H1 (cell line): Measurements from ENCODE around the gene CELSR1. TPM values are rescaled to one million over a fixed set of nuclear protein-coding genes. Genes with fewer than 3 reads are reported as not detected.

Experiments used
- CTCF ChIA-PET: fragments of 300-600 bp; sonication (Branson Sonifier 250); formaldehyde crosslinking; loops from one replicate; lab custom pipeline; 2021; ENCODE audit not compliant: partially characterized antibody; lab: Charles Lee
- POLR2A ChIA-PET: fragments of 300-600 bp; sonication (Branson Sonifier 250); formaldehyde crosslinking; loops from one replicate; lab custom pipeline; 2021; ENCODE audit warnings: inconsistent platforms; ENCODE audit not compliant: partially characterized antibody; lab: Charles Lee
- DNase-seq, 2 experiments: peaks; one replicate each; pipeline versions ENCODE4 v3.0.0 to v3.0.0-alpha.2; 2010 to 2022; ENCODE audit warnings: low spot score in 2 of 2, low read depth in 1 of 2, mixed read lengths in 1 of 2
- FAIRE-seq: peaks from 2 replicates; lab custom pipeline; 2011; peaks lifted over from hg19 to GRCh38; lab: Jason Lieb, UNC
- H2AFZ ChIP-seq: 2 replicates; pipeline ENCODE4 v1.8.1; 2012; ENCODE audit warnings: low read length, inconsistent platforms
- H2AK5ac ChIP-seq: 2 replicates; pipeline ENCODE4 v1.6.1; 2013; ENCODE audit warnings: low read depth, low read length
- H2BK120ac ChIP-seq: replicated peaks from 2 replicates; pipeline ENCODE3; 2013; ENCODE audit warnings: low read depth, low read length, inconsistent platforms
- H2BK12ac ChIP-seq: 2 replicates; pipeline ENCODE4 v1.6.1; 2013; ENCODE audit warnings: low read depth, low read length
- H2BK15ac ChIP-seq: 2 replicates; pipeline ENCODE4 v1.6.1; 2013; ENCODE audit warnings: low read length
- H2BK20ac ChIP-seq: 2 replicates; pipeline ENCODE4 v1.6.1; 2013; ENCODE audit warnings: low read length
- H2BK5ac ChIP-seq: 2 replicates; pipeline ENCODE4 v1.6.1; 2013; ENCODE audit warnings: low read depth, low read length
- H3K14ac ChIP-seq: 2 replicates; pipeline ENCODE4 v1.6.1; 2013; ENCODE audit warnings: inconsistent platforms; ENCODE audit not compliant: insufficient read length
- H3K18ac ChIP-seq: 2 replicates; pipeline ENCODE4 v1.6.1; 2013; ENCODE audit warnings: low read length; ENCODE audit errors: extremely low read depth
- H3K23ac ChIP-seq: 2 replicates; pipeline ENCODE4 v1.6.1; 2013; ENCODE audit warnings: inconsistent platforms; ENCODE audit not compliant: insufficient read length
- H3K23me2 ChIP-seq: 2 replicates; pipeline ENCODE4 v1.6.1; 2013; ENCODE audit warnings: low read depth, low read length
- H3K27ac ChIP-seq: 2 replicates; pipeline ENCODE4 v1.6.1; 2011; ENCODE audit warnings: low read depth, low read length, inconsistent platforms
- H3K27me3 ChIP-seq, 4 experiments: replicated peaks in 1 of 4; 1 replicate in 1 of 4; 2 replicates in 3 of 4; pipeline versions ENCODE4 v1.6.1 to v1.8.1; 2011 to 2013; ENCODE audit warnings: low read length in 3 of 4, mild to moderate bottlenecking in 3 of 4, inconsistent platforms in 2 of 4, mixed read lengths in 2 of 4, moderate library complexity in 1 of 4; ENCODE audit not compliant: control insufficient read depth in 3 of 4, insufficient read depth in 3 of 4; ENCODE audit errors: extremely low read depth in 1 of 4
- H3K36me3 ChIP-seq, 4 experiments: 2 replicates each; pipeline versions ENCODE4 v1.6.1 to v1.8.1; 2011 to 2013; ENCODE audit warnings: mild to moderate bottlenecking in 4 of 4, low read length in 3 of 4, moderate library complexity in 2 of 4, control low read depth in 1 of 4, inconsistent platforms in 1 of 4; ENCODE audit not compliant: insufficient read depth in 4 of 4, control insufficient read depth in 2 of 4
- H3K4ac ChIP-seq: replicated peaks from 2 replicates; pipeline ENCODE3; 2013; ENCODE audit warnings: low read length, low read depth, mixed read lengths, inconsistent platforms; ENCODE audit not compliant: insufficient read length
- H3K4me1 ChIP-seq, 4 experiments: replicated peaks in 1 of 4; 1 replicate in 1 of 4; 2 replicates in 3 of 4; pipeline versions ENCODE4 v1.6.1 to v1.8.1; 2011 to 2013; ENCODE audit warnings: low read length in 3 of 4, inconsistent platforms in 2 of 4, mixed read lengths in 1 of 4; ENCODE audit not compliant: insufficient read depth in 4 of 4, control insufficient read depth in 3 of 4
- H3K4me2 ChIP-seq, 2 experiments: 2 replicates each; pipeline versions ENCODE4 v1.6.1 to v1.8.1; 2011 to 2013; ENCODE audit warnings: low read depth in 2 of 2, low read length in 2 of 2, control low read depth in 1 of 2, inconsistent platforms in 1 of 2, mild to moderate bottlenecking in 1 of 2; ENCODE audit not compliant: insufficient read depth in 1 of 2
- H3K4me3 ChIP-seq, 4 experiments: fragments of 200-600, 300-600 bp in 1 of 4; sonication (generic), shearing (Covaris generic), sonication (Bioruptor Twin) in 1 of 4; 2 replicates each; pipeline versions ENCODE4 v1.5.1 to v1.8.1; 2011 to 2016; ENCODE audit warnings: low read length in 4 of 4, low read depth in 3 of 4, control low read depth in 2 of 4, inconsistent platforms in 2 of 4, mild to moderate bottlenecking in 2 of 4, mixed read lengths in 1 of 4, moderate library complexity in 1 of 4; ENCODE audit not compliant: insufficient read depth in 2 of 4; ENCODE audit errors: extremely low read depth in 1 of 4
- H3K56ac ChIP-seq: replicated peaks from 2 replicates; pipeline ENCODE3; 2013; ENCODE audit warnings: low read depth, mild to moderate bottlenecking, mixed read lengths, low read length, inconsistent platforms; ENCODE audit not compliant: insufficient read length
- H3K79me1 ChIP-seq: 2 replicates; pipeline ENCODE4 v1.6.1; 2013; ENCODE audit warnings: low read depth, low read length, control low read depth
- H3K79me2 ChIP-seq, 2 experiments: 2 replicates each; pipeline versions ENCODE4 v1.6.1 to v1.8.1; 2012 to 2013; ENCODE audit warnings: low read length in 2 of 2, mild to moderate bottlenecking in 2 of 2, inconsistent platforms in 1 of 2; ENCODE audit not compliant: insufficient read depth in 2 of 2, control insufficient read depth in 1 of 2
- H3K9ac ChIP-seq, 4 experiments: replicated peaks in 1 of 4; 1 replicate in 1 of 4; 2 replicates in 3 of 4; pipeline versions ENCODE4 v1.6.1 to v1.8.1; 2011 to 2013; ENCODE audit warnings: low read depth in 3 of 4, low read length in 3 of 4, control low read depth in 2 of 4, mild to moderate bottlenecking in 2 of 4, moderate library complexity in 2 of 4, inconsistent platforms in 1 of 4; ENCODE audit errors: extremely low read depth in 1 of 4
- H3K9me3 ChIP-seq, 2 experiments: 2 replicates each; pipeline versions ENCODE4 v1.6.1 to v1.8.1; 2012 to 2013; ENCODE audit warnings: mild to moderate bottlenecking in 2 of 2, moderate library complexity in 2 of 2, control low read depth in 1 of 2, inconsistent platforms in 1 of 2, low read depth in 1 of 2, low read length in 1 of 2, mixed read lengths in 1 of 2; ENCODE audit not compliant: insufficient read depth in 2 of 2
- H4K20me1 ChIP-seq, 2 experiments: replicated peaks in 1 of 2; 2 replicates each; pipeline versions ENCODE3 to v1.8.1; 2011 to 2013; ENCODE audit warnings: inconsistent platforms in 2 of 2, low read length in 2 of 2, mild to moderate bottlenecking in 1 of 2; ENCODE audit not compliant: insufficient read depth in 2 of 2, control insufficient read depth in 1 of 2
- H4K5ac ChIP-seq: 2 replicates; pipeline ENCODE4 v1.6.1; 2013; ENCODE audit warnings: low read length, low read depth, mixed read lengths, inconsistent platforms; ENCODE audit not compliant: insufficient read length
- H4K8ac ChIP-seq: 2 replicates; pipeline ENCODE4 v1.8.0; 2013; ENCODE audit warnings: mild to moderate bottlenecking, moderate library complexity, low read length, inconsistent platforms; ENCODE audit not compliant: insufficient read depth; ENCODE audit errors: extremely low read depth
- H4K91ac ChIP-seq: replicated peaks from 2 replicates; pipeline ENCODE3; 2013; ENCODE audit warnings: low read length, mixed read lengths, inconsistent platforms; ENCODE audit not compliant: insufficient read length
- CBX8 ChIP-seq: fragments of 300-800, 300-1000 bp; sonication (generic); IDR thresholded peaks from 2 replicates; pipeline ENCODE4 v1.7.1; 2016; ENCODE audit warnings: low read depth, low read length, borderline replicate concordance
- FOSL1 ChIP-seq: IDR thresholded peaks from 2 replicates; pipeline ENCODE4 v1.6.1; 2011; ENCODE audit warnings: mild to moderate bottlenecking, low read depth, low read length, moderate library complexity; ENCODE audit not compliant: insufficient read depth
- POLR2AphosphoS5 ChIP-seq: IDR thresholded peaks from 2 replicates; pipeline ENCODE4 v1.6.1; 2011; ENCODE audit warnings: low read depth, low read length
- RBBP5 ChIP-seq: IDR thresholded peaks from 2 replicates; pipeline ENCODE4 v1.7.1; 2012; ENCODE audit warnings: low read depth, mild to moderate bottlenecking, inconsistent platforms, low read length, moderate library complexity, borderline replicate concordance
- SAP30 ChIP-seq: fragments of 300-600 bp; sonication (generic); IDR thresholded peaks from 2 replicates; pipeline ENCODE4 v1.7.1; 2012; ENCODE audit warnings: low read length, moderate library complexity, mild to moderate bottlenecking, inconsistent platforms; ENCODE audit not compliant: insufficient read depth, insufficient replicate concordance
- TAF7 ChIP-seq: optimal IDR thresholded peaks from 2 replicates; pipeline ENCODE3; 2011; ENCODE audit warnings: low read depth, mild to moderate bottlenecking, inconsistent platforms, low read length, moderate library complexity, borderline replicate concordance
- WGBS, 2 experiments: shearing (Covaris generic) in 1 of 2; methylation state at CpG; one replicate each; pipeline versions ENCODE4 v1.1.6 to v1.1.7; 2013 to 2015; ENCODE audit warnings: low lambda C conversion rate in 2 of 2, mixed read lengths in 2 of 2, inconsistent platforms in 1 of 2, low coverage in 1 of 2, missing lambda C conversion rate in 1 of 2; ENCODE audit not compliant: insufficient replicate concordance in 2 of 2, insufficient coverage in 1 of 2, insufficient read length in 1 of 2; ENCODE audit errors: extremely low coverage in 1 of 2, missing lambda C conversion rate in 1 of 2; 5-methylcytosine and 5-hydroxymethylcytosine counted together
- polyA plus RNA-seq, 7 experiments: library from polyadenylated mRNA; depleted of rRNA in 3 of 7; stranded (reverse) in 5 of 7; unstranded in 2 of 7; fragments of >200 nt in 5 of 7; fragments of 200-250 nt in 2 of 7; gene quantifications; 1 replicate in 5 of 7; 2 replicates in 1 of 7; 4 replicates in 1 of 7; pipeline versions ENCODE4 v1.2.1 to v1.2.3, GENCODE V29; 2011 to 2013; ENCODE audit warnings: missing spikeins in 2 of 7, mixed read lengths in 2 of 7
- total RNA-seq: library from RNA; stranded (reverse); fragmentation: NEBNext Ultra II Directional; extraction: Animal tissue kit (Norgen Biotek cat#: 25700); gene quantifications from 2 replicates; pipeline ENCODE4 v1.2.1, GENCODE V29; 2021
- TF ChIP-seq, protein P1 (sequence below): IDR thresholded peaks from 2 replicates; pipeline ENCODE4 v1.6.1; 2012; ENCODE audit warnings: inconsistent platforms
- TF ChIP-seq, protein P2 (sequence below): IDR thresholded peaks from 2 replicates; pipeline ENCODE4 v1.6.1; 2012; ENCODE audit warnings: low read length, inconsistent platforms

CELSR1 gene
- total and polyA plus RNA-seq, 2 of the 8 experiments (the other 6 are each of a cell fraction or from before 2014, with no cell fraction given), result 9.0 to 12.4 TPM

DNA sequence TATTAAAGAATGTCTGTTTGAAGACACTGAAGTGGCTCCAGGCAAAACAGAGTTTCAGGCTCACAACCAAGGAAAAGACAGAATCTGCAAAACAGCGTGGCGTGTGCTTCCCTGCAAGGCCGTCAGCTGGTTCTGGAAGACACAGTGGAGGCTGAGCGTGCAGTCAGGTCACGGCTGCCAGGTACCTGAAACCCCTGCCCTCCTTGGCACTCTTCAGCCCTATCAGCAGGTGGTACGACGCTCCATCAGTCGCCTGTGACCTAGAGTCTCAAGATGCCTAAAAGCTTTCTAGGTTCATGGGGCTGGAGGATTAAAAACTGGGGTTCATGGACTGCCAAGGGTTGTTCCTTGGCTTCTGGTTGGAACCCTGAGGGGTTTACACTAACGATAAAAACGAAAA, 136.1 kb downstream of the CELSR1 start:
- no peak overlapping the region for H2BK20ac ChIP-seq
- TF ChIP-seq, protein P1, sequence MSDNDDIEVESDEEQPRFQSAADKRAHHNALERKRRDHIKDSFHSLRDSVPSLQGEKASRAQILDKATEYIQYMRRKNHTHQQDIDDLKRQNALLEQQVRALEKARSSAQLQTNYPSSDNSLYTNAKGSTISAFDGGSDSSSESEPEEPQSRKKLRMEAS, result no peak
- TF ChIP-seq FOSL1, result no peak
- no peak for TF ChIP-seq RBBP5
- no peak for TF ChIP-seq TAF7
- TF ChIP-seq, protein P2, sequence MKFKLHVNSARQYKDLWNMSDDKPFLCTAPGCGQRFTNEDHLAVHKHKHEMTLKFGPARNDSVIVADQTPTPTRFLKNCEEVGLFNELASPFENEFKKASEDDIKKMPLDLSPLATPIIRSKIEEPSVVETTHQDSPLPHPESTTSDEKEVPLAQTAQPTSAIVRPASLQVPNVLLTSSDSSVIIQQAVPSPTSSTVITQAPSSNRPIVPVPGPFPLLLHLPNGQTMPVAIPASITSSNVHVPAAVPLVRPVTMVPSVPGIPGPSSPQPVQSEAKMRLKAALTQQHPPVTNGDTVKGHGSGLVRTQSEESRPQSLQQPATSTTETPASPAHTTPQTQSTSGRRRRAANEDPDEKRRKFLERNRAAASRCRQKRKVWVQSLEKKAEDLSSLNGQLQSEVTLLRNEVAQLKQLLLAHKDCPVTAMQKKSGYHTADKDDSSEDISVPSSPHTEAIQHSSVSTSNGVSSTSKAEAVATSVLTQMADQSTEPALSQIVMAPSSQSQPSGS, result no peak
- no peak for TF ChIP-seq SAP30
- TF ChIP-seq CBX8, result no peak
- TF ChIP-seq POLR2AphosphoS5, result no peak
- H2AK5ac ChIP-seq, result 0 out of 2 replicates have a peak overlapping the region, but pooled peaks have one; percentile 13
- H3K23ac ChIP-seq, result no peak overlapping the region
- H3K9ac ChIP-seq, result no peak overlapping the region
- FAIRE-seq (no peak), DNase-seq (no peak)
- H4K91ac ChIP-seq, result no peak overlapping the region
- ChIA-PET CTCF (interaction anchor here (1.0 to 2.8 kb wide), 2 partner anchors 9 to 141 kb away, joined by 3 to 9 read pairs; no protein-coding TSS in a partner anchor), POLR2A (no interaction called here)
- no peaks in the 10 kb centered on the region for H3K4me1 ChIP-seq
- peaks cover 0 to 3% of the 10 kb centered on the region in 2 experiments for H4K20me1 ChIP-seq
- H3K4me3 ChIP-seq, result no peak overlapping the region
- no peaks in the 10 kb centered on the region for H3K79me2 ChIP-seq
- no peak overlapping the region for H3K27ac ChIP-seq
- no peaks in the 10 kb centered on the region; a peak in 1 of 8 replicates for H3K36me3 ChIP-seq
- H2BK5ac ChIP-seq, result no peak overlapping the region
- H4K8ac ChIP-seq, result no peak overlapping the region
- H3K4me2 ChIP-seq, result no peak overlapping the region
- WGBS, 2 experiments, result 87% methylated on average over 10 of the region's 10 CpGs; no CpG with 5 or more reads in 1 of the 2 experiments
- no peaks in the 10 kb centered on the region for H3K79me1 ChIP-seq
- H3K23me2 ChIP-seq, result no peaks in the 10 kb centered on the region
- H4K5ac ChIP-seq, result no peak overlapping the region
- H2BK12ac ChIP-seq, result no peak overlapping the region
- no peak overlapping the region for H3K14ac ChIP-seq
- H3K56ac ChIP-seq, result no peak overlapping the region
- H3K27me3 ChIP-seq, result no peaks in the 10 kb centered on the region
- H2AFZ ChIP-seq, result no peak overlapping the region
- H3K18ac ChIP-seq, result no peak overlapping the region
- H2BK15ac ChIP-seq, result no peak overlapping the region
- no peak overlapping the region for H2BK120ac ChIP-seq
- no peaks in the 10 kb centered on the region for H3K9me3 ChIP-seq
- H3K4ac ChIP-seq, result no peak overlapping the region
